Measurements from ENCODE around the gene FGFR3.

Gene FGFR3

GRCh38 chr4:1756893-1757779 lies 36.0 kb upstream of the FGFR3 start:
- DNase-seq (ENCODE audit: low read depth): no peak

DNA sequence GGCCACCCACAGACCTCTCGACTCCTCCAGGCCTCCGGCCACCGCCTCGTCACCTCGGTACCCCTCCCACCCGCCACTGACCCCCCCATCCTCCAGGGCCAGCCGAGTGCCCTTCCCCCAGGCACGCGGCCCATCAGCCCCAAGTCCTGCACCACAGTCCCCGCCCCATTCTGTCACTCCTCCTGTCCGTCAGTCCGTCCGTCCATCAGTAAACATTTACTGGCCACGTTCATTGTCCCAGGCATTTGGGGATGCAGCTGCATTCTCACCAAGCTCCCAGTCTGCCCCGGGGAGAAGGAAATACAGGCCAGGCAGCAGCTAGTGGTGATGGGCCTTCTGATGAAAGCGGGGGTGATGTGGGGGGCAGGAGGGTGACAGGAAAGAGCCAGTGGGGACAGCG lies 35.3 kb upstream of the FGFR3 start:
- DNase-seq (ENCODE audit: low read depth): no peak

GRCh38 chr4:1758306-1759121 lies 34.6 kb upstream of the FGFR3 start:
- DNase-seq (ENCODE audit: low read depth): no peak

DNA sequence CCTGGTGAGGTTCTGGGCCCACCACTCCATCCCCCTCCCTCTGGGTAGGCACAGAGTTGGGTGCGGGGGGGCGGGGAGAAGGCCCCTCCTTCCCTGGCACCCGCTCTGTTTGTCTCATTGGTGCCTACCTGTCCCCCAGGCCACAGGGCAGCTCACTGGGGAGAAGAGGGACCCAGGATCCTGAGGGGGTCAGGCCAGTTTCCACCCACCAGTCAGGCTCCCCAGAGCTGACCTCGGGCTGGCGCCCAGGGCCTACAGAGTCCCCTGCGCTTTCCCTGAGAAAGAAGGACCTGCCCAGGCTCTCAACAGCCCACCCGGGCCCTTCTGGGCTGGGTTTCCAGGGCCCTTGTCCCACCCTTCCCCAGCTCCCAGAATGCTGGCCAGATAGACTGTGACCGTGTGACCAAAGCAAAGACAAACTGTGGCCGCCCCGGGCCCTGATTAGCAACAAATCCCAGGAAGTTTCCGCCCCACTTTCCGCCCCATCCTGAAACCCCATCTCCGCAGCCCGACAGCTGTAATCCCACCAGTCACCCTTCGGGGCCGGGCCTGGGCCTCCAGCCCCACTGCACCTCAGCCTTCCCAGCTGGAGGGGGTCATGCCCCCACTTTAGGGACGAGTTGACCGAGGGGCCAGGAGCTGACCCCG lies 33.8 kb upstream of the FGFR3 start:
- no peak for DNase-seq (ENCODE audit: low read depth)

- no peak for DNase-seq (ENCODE audit: low read depth)
These were observed 33.3 kb upstream of the FGFR3 start for GRCh38 chr4:1759818-1760223.

DNA sequence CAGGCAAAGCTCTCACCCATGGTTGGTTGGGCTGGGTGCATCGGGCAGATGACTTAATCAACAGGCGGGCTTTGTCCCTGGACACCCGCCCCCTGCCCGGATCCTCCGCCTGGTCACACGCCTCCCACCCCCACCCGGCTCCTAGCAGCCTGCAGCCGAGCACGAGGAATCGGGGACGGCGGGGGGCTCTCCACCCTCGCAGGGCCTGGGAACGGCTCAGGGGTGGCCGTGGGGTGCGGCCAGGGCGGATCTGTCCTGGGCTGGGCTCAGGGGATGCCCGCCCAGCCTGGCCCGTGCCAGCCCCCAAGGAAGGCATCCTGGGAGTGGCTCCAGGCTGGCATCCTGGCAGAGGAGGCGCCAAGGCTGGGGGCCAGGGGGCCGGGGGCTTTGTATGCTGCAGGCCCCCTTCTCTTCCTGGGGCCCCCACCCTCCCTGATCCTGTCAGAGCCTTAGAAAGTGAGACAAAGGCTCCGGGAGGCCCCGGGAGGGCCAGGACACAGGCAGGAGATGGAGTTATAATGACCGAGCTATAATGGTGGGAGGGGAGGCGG lies 32.5 kb upstream of the FGFR3 start:
- DNase-seq (ENCODE audit: low read depth): no peak

DNA sequence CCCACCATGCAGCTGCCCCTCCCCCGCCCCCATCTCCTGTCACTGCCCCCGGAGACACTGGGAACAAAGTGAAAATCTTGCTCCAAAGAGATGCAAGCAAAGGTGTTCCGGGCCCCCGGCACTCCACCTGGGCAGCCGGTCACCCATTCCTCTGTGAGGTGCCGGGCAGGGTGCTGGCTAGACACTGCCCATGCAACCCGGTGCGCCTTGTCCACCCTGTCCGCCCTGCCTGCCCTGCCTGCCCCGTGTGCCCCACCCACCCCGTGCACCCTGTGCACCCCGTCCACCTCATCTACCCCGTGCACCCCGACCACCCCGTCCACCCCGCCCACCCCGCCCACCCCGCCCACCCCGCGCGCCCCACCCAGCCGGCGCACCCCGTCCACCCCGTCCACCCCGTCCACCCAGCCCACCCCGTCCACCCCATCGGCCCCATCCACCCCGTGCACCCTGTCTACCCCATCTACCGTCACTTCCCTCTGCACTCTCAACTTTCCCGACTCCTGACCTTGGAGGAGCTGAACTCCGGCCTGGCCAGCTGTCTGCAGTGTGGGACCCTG lies 31.9 kb upstream of the FGFR3 start:
- no peak for DNase-seq (ENCODE audit: low read depth)

DNA sequence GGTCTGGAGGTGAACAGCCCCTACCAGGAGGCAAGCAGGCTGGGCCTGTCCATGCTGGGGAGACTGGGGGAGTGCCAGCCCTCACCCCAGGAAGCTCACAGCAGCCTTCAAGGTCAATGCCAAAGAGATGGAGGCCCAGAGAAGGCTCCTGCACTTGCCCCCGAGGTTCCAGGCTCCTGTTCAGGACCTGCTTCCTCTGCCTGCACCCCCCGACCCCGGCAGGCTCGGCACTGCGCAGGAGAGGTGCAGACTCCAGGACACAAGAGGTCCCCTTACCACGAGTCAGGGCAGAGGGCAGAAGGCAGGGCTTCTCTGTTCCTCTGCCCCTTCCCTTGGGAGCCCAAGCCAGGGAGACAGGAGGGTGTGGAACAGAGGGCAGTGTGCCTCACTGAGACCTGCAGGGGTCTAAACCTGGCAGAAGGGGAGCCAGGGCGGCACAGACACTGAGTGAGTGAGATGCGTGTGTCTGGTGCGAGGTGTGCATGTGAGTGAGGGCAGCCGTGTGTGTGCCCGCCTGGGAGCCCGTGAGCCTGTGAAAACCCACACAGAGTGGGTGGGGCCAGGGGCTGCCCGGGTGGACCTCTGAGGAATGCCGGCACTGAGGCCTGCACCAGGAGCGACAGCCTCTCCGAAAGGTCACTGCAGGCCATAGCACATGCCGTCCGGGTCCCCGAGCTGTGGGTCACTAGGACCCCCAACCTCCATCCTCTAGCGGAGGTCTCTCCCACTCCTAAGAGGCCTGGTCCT lies 30.7 kb upstream of the FGFR3 start:
- DNase-seq (ENCODE audit: low read depth): no peak

GRCh38 chr4:1763070-1763549 lies 30.0 kb upstream of the FGFR3 start:
- no peak for DNase-seq (ENCODE audit: low read depth)

- DNase-seq (ENCODE audit: low read depth): no peak
These were observed 29.5 kb upstream of the FGFR3 start for GRCh38 chr4:1763550-1764080.

DNA sequence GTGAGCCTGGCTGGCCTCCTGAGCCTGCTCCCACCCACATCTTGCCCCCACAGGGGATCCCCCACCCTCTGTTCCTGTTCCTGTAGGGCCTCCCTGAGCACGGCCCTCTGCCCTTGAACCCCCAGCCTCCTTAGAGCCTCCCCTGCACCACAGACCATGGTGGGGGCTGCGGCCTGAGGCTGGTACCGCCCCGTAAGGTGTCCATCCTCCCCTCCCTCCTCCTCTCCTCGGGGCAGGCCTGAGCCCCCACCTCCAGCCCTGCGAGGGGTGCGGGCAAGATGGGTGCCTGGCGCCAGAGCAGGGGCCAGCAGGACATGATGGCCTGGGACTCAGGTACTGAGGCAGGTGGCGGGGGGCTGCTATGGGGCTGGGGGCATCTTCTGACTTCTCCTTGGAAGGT lies 28.4 kb upstream of the FGFR3 start:
- no peak for DNase-seq (ENCODE audit: low read depth)

GRCh38 chr4:1765409-1766072 lies 27.6 kb upstream of the FGFR3 start:
- DNase-seq (ENCODE audit: low read depth): no peak

DNA sequence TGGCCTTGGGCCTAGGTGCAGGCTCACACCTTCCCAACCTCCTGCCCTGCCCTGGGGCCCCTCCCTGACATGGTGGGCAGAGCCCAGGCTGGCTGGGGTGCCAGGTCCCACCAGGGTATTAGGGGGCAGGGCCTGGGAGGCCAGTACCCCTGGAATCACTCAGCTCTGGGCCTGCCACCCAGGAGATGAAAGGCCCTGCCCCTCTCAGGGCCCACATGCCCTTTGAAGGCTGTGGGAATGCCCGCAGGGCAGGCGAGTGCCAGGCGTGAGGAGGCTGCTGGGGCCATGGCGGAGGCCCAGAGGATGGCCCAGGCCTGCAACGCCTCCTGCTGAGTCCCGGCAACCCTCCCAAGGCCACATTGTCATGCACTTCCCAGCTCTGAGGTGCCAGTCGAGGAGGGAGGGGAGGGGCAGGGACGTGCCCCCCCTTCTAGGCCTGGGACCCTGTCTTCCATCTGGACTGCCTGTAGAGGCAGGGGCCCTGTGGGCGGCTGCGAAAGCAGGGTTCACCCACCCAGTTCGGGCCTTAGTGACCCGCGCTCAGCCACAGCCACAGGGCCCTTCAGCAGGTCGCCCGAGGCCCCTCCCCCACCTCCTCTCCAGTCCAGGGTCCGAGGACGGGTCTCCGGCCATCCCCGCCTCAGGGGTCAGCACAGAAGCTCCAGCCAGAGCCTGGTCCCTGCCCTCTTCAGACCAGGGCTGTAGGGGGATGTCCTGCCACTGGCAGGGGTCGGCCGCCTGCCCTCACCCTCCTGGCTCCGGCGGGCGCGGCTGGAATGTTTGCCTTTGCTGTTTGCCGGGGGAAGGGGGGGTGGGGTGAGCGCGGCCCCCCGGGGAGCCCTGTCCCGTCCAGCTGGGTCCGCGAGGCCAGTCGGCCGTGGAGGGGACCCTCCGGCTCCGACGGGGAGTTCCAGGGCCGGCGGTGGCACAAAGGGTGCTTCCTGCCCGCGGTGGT lies 26.7 kb upstream of the FGFR3 start:
- DNase-seq (ENCODE audit: low read depth): no peak

DNA sequence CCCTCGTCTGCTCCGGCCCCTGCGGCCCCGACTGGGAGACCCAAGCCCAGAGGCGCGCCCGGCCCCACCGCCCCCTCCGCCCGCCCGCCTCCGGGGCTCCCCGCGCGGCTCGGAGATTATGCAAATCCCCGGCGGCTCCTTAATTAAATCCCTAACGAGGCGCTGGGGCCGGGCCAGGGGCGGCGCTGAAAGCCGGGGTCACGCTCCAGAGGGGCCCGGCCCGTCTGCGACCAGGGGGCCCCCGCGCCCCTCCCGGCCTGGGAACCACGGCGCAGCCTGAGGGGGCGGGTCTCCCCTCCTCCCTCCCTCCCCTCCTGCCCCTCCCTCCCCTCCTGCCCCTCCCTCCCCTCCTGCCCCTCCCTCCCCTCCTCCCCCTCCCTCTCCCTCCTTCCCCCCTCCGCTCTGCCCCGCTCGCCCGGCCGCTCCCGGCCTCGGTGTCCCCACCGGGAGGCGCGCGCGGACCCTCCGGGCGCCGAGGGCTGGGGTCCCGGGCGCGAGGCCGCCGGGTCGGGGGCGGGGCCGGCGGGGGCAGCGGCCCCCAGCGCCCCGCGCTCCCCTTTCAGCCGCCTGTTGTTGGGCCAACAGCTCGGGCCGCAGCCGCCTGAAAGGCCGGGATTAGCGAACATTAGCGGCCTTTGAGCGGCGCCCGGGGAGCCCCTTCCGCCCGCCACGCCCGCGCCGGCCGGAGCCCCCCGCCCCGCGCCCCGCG lies 25.9 kb upstream of the FGFR3 start:
- DNase-seq (ENCODE audit: low read depth): no peak

DNA sequence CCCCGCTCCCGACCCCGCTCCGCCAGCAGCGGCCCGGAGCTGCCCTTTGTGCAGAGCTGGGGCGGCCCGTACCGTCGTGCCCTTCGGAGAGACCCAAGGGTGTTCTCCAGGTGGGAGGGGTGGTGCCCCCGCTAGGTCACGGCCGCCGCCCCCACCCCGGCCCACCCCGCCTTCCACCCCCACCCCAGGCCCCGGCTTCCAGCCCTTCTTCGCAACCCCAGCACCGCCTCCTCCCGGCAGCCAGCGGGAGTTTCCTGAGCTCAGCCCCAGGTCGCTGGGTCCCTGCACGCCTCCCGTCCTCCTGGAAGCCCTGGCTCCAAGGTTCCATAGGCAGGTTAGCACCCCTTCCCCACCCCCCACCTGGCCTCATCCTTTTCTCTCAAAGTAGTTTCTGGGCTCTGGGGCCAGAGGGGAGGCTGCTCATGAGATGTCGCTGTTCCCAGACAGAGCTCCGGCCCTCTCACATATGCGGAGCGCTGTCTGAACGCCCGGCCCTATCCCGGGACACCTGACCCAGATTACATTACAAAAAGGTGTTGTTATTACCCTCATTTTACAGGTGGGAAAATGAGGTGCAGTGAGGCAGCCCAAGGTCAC lies 25.2 kb upstream of the FGFR3 start:
- no peak for DNase-seq (ENCODE audit: low read depth)

- DNase-seq (ENCODE audit: low read depth): no peak
These were observed 24.6 kb upstream of the FGFR3 start for GRCh38 chr4:1768367-1769034.

- no peak for DNase-seq (ENCODE audit: low read depth)
These were observed 23.4 kb upstream of the FGFR3 start for GRCh38 chr4:1769692-1770091.

- DNase-seq (ENCODE audit: low read depth): no peak
These were observed 22.8 kb upstream of the FGFR3 start for GRCh38 chr4:1770245-1770644.

All from non-pigmented ciliary epithelial cell (primary cell).